Fibroblast of lung (primary cell): Measurements from ENCODE around the gene NOD1.

Experiments
- CTCF ChIP-seq, 2 donors: IDR thresholded peaks in 1 of 2; conservative IDR thresholded peaks in 1 of 2; 1 replicate in 1 of 2; 2 replicates in 1 of 2; pipeline ENCODE4 v1.5.1; 2011 to 2012; ENCODE audit warnings: low read length in 2 of 2, control low read depth in 1 of 2, inconsistent platforms in 1 of 2, low read depth in 1 of 2, mild to moderate bottlenecking in 1 of 2
- EZH2 ChIP-seq: IDR thresholded peaks from 2 replicates; pipeline ENCODE4 v1.5.1; 2012; ENCODE audit warnings: low read length, control low read depth, mild to moderate bottlenecking; ENCODE audit errors: missing control alignments

- TF ChIP-seq EZH2 (no peak), CTCF (conservative IDR thresholded peaks at IDR 0.05 in 1 of 2, IDR thresholded peaks at IDR 0.05 in 1 of 2; ENCODE audit: low read depth in 1 of 2, low read length in 2 of 2) (no peak)
Observed at GRCh38 chr7:30467271-30467670, 11.3 kb downstream of the NOD1 start.
